ENCODE measurements around the gene SLC25A39. TPM values are rescaled to one million over a fixed set of nuclear protein-coding genes. Genes with fewer than 3 reads are reported as not detected.

The SLC25A39 gene
- total RNA-seq, 1 donor from 2014 or later = 129 TPM

- Mint-ChIP-seq H3K36me3 (ENCODE audit: low read depth) (peaks cover 7% of the 10 kb centered on the region), H3K27me3 (no peaks in the 10 kb centered on the region), H3K4me1 (peaks cover 40% of the 10 kb centered on the region), H3K4me3 (peak overlapping the region; percentile 38), H3K9me3 (no peaks in the 10 kb centered on the region), H3K27ac (peak overlapping the region; percentile 35)
- TF ChIP-seq CTCF (IDR thresholded peaks at IDR 0.05) = no peak
- no peak for DNase-seq
- ATAC-seq (ENCODE audit: low read depth) = no peak
- ChIA-PET POLR2A (interaction anchor here (1.1 to 11.6 kb wide), 6 partner anchors 7 to 118 kb away, joined by 3 to 237 read pairs (median 14); partner anchors contain the start of genes GRN and UBTF), CTCF (interaction anchor here (0.9 to 4.6 kb wide), 5 partner anchors 23 to 139 kb away, joined by 3 to 45 read pairs (median 4); no protein-coding TSS in a partner anchor)
- intact Hi-C loops (cut with micrococcal nuclease) = loop anchor here (5.0 kb wide), 2 partner anchors 206 to 229 kb away; partner anchors contain the start of genes FZD2 and HDAC5
These were observed 3.3 kb upstream of the SLC25A39 start for GRCh38 chr17:44327715-44328449.

GRCh38 chr17:44326861-44327444 lies 2.3 kb upstream of the SLC25A39 start:
- Mint-ChIP-seq H3K27me3 (no peaks in the 10 kb centered on the region), H3K9me3 (no peaks in the 10 kb centered on the region), H3K27ac (peak overlapping the region; percentile 77), H3K4me3 (peak overlapping the region; percentile 75), H3K36me3 (ENCODE audit: low read depth) (peaks cover 12% of the 10 kb centered on the region), H3K4me1 (peaks cover 42% of the 10 kb centered on the region)
- DNase-seq (peak; percentile 82), ATAC-seq (ENCODE audit: low read depth) (peak; percentile 68)
- no peak for TF ChIP-seq CTCF (IDR thresholded peaks at IDR 0.05)
- intact Hi-C loops (cut with micrococcal nuclease) = loop anchor here (5.0 kb wide), 2 partner anchors 205 to 230 kb away; partner anchors contain the start of genes FZD2 and HDAC5
- POLR2A ChIA-PET = interaction anchor here (0.6 to 11.6 kb wide), 19 partner anchors 8 to 204 kb away, joined by 3 to 237 read pairs (median 6); partner anchors contain the start of genes ATXN7L3, GRN, HDAC5 and RUNDC3A
- CTCF ChIA-PET = interaction anchor here (0.6 to 1.1 kb wide), 7 partner anchors 19 to 117 kb away, joined by 3 to 7 read pairs (median 4); no protein-coding TSS in a partner anchor

GRCh38 chr17:44324092-44324570 lies 492 bp downstream of the SLC25A39 start:
- CTCF ChIA-PET = interaction anchor here (0.9 to 2.6 kb wide), 2 partner anchors 31 to 114 kb away, joined by 4 to 7 read pairs; no protein-coding TSS in a partner anchor
- no peak overlapping the region for H3K27ac Mint-ChIP-seq
- POLR2A ChIA-PET = interaction anchor here (0.6 to 11.6 kb wide), 11 partner anchors 9 to 300 kb away, joined by 3 to 237 read pairs (median 10); partner anchors contain the start of genes ATXN7L3, FAM171A2, GRN and HDAC5
- TF ChIP-seq CTCF (IDR thresholded peaks at IDR 0.05) = no peak
- intact Hi-C loops (cut with micrococcal nuclease) = loop anchor here (1.0 to 2.0 kb wide), 7 partner anchors 16 to 253 kb away; partner anchors contain the start of genes G6PC3, GRN, RUNDC3A and TMUB2
- peaks cover 33% of the 10 kb centered on the region for H3K4me1 Mint-ChIP-seq
- H3K27me3 Mint-ChIP-seq = no peaks in the 10 kb centered on the region
- ATAC-seq (ENCODE audit: low read depth) = no peak
- peak overlapping the region; percentile 81 for H3K4me3 Mint-ChIP-seq
- H3K36me3 Mint-ChIP-seq (ENCODE audit: low read depth) = peaks cover 40% of the 10 kb centered on the region
- H3K9me3 Mint-ChIP-seq = no peaks in the 10 kb centered on the region
- DNase-seq = no peak

- intact Hi-C loops (cut with micrococcal nuclease) = loop anchor here (1.0 to 2.0 kb wide), 7 partner anchors 15 to 253 kb away; partner anchors contain the start of genes G6PC3, GRN, RUNDC3A and TMUB2
- ChIA-PET CTCF (interaction anchor here (0.9 to 2.6 kb wide), 2 partner anchors 31 to 114 kb away, joined by 4 to 7 read pairs; no protein-coding TSS in a partner anchor), POLR2A (interaction anchor here (2.7 to 11.6 kb wide), 4 partner anchors 22 to 137 kb away, joined by 10 to 237 read pairs (median 32); partner anchors contain the start of genes GRN, TMUB2 and UBTF)
- H3K9me3 Mint-ChIP-seq = no peaks in the 10 kb centered on the region
- peaks cover 40% of the 10 kb centered on the region for H3K36me3 Mint-ChIP-seq (ENCODE audit: low read depth)
- no peak overlapping the region for H3K27ac Mint-ChIP-seq
- H3K4me1 Mint-ChIP-seq = peaks cover 33% of the 10 kb centered on the region
- H3K27me3 Mint-ChIP-seq = no peaks in the 10 kb centered on the region
- no peak for TF ChIP-seq CTCF (IDR thresholded peaks at IDR 0.05)
- ATAC-seq (ENCODE audit: low read depth) (no peak), DNase-seq (no peak)
- H3K4me3 Mint-ChIP-seq = peak overlapping the region; percentile 81
These were observed 1.1 kb downstream of the SLC25A39 start for GRCh38 chr17:44323359-44324091.

Measured in activated B cell treated with CpG ODN at 0.5 μM for 24 hours (primary cell).